Lower leg skin (tissue), 4 donors: ENCODE measurements around the gene FILIP1. TPM values are rescaled to one million over a fixed set of nuclear protein-coding genes. Genes with fewer than 3 reads are reported as not detected.

ENCODE experiments used
- DNase-seq, 2 donors: peaks; one replicate each; pipeline ENCODE4 v3.0.0-alpha.2; 2019; ENCODE audit warnings: low spot score in 2 of 2
- H3K4me3 ChIP-seq: fragments of 200-600 bp; sonication (generic); 2 replicates; pipeline ENCODE4 v1.5.1; 2017; ENCODE audit warnings: mild to moderate bottlenecking, low read depth; ENCODE audit not compliant: poor library complexity, severe bottlenecking
- POLR2A ChIP-seq, 2 donors: fragments of 450-650 bp; IDR thresholded peaks; one replicate each; pipeline ENCODE4 v1.6.1; 2016 to 2017; ENCODE audit warnings: antibody characterized with exemption in 2 of 2, mild to moderate bottlenecking in 1 of 2, moderate library complexity in 1 of 2
- WGBS, 2 donors: methylation state at CpG; one replicate each; pipeline ENCODE4 v1.1.5; 2018; 5-methylcytosine and 5-hydroxymethylcytosine counted together
- intact Hi-C: fragments of 100-400 bp; cut with DNase I; formaldehyde crosslinking; loops from one replicate; pipeline ENCODE4 v1.15.0; 2023; ENCODE audit warnings: low total_unique reads
- total RNA-seq, 4 donors: library from RNA; depleted of rRNA; stranded (reverse); fragments of >200 nt; gene quantifications; one replicate each; pipeline ENCODE4 v1.1.0, GENCODE V29; 2016
- TF ChIP-seq, protein P1 (sequence below), 3 donors: fragments of 450-650 bp; IDR thresholded peaks; one replicate each; pipeline ENCODE4 v1.5.1; 2016; ENCODE audit warnings: antibody characterized with exemption in 3 of 3, mild to moderate bottlenecking in 3 of 3, moderate library complexity in 2 of 3

The FILIP1 gene
- total RNA-seq, 4 donors from 2014 or later: 0.38 to 1.6 (median 0.92) TPM

DNA sequence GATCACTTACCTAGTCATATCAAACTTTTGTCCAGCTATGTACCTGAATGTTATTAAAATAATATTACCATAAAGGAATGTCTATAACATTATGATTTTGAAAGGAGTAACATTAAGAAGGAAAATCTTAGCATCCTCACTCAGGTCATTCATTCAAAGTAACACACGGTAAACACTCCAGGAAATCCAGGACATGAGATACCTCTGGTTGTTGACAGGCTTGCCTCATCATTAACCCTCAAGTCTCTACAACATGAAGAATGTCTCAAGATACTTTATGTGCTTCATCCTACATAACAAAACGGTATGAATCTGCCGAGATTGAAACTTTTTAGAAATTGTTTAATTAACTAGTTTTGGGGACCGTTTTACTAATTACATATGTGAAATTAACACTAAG is 690 bp upstream of the FILIP1 start:
- WGBS, 2 donors: 75 to 78% methylated on average over 4 of the region's 4 CpGs
- TF ChIP-seq POLR2A (IDR thresholded peaks at IDR 0.05): no peak
- DNase-seq: no peak
- no peak overlapping the region for H3K4me3 ChIP-seq
- intact Hi-C loops: no loop called here

- 66 to 72% methylated on average over 3 of the region's 3 CpGs for WGBS, 2 donors
- intact Hi-C loops: no loop called here
- DNase-seq: no peak
- TF ChIP-seq, protein P1, sequence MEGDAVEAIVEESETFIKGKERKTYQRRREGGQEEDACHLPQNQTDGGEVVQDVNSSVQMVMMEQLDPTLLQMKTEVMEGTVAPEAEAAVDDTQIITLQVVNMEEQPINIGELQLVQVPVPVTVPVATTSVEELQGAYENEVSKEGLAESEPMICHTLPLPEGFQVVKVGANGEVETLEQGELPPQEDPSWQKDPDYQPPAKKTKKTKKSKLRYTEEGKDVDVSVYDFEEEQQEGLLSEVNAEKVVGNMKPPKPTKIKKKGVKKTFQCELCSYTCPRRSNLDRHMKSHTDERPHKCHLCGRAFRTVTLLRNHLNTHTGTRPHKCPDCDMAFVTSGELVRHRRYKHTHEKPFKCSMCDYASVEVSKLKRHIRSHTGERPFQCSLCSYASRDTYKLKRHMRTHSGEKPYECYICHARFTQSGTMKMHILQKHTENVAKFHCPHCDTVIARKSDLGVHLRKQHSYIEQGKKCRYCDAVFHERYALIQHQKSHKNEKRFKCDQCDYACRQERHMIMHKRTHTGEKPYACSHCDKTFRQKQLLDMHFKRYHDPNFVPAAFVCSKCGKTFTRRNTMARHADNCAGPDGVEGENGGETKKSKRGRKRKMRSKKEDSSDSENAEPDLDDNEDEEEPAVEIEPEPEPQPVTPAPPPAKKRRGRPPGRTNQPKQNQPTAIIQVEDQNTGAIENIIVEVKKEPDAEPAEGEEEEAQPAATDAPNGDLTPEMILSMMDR (IDR thresholded peaks at IDR 0.05): no peak
- no peak for TF ChIP-seq POLR2A (IDR thresholded peaks at IDR 0.05)
- no peak overlapping the region for H3K4me3 ChIP-seq
Measured at GRCh38 chr6:75492386-75493153, 1.0 kb downstream of the FILIP1 start.

DNA sequence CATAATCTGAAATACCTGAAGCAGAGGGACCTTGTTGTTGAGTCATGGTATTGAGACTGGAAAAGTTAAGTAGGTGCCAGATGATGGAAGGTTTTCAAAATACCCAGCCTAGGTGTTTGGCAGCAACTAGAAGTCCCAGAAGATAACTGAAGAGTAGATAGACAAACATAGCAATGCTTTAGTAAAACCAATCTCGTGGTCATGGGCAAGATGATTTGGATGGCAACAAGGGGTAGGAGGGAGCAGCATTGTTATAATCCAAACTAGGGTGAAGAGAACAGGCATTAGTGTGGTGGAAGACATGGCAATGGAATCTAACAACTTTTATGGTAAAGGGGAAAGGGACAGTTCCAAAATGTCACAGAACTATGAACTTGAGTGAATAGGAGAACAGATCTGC is 2.3 kb downstream of the FILIP1 start:
- WGBS, 2 donors: 77 to 85% methylated on average over 1 of the region's 1 CpG
- intact Hi-C loops: no loop called here
- TF ChIP-seq, protein P1 (IDR thresholded peaks at IDR 0.05): no peak
- no peak for TF ChIP-seq POLR2A (IDR thresholded peaks at IDR 0.05)
- DNase-seq: no peak
- H3K4me3 ChIP-seq: no peak overlapping the region

DNA sequence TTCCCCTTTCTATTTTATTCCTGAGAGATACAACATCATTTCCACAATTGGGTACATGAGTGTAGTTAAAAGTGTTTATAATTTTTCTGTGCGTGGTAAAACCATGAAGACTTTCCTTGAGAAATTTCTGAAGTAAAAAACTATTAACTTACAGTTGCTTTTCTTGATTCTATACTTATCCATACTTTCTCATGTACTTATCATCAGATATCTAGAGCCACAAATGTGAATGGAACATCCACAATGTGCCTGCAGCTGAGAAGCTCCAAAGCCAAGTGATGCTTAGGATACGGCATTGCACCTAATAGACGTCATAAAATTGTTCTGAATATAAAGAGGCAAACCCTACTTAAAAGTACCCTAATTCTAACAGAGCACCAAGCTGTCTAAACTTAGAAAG is 2.9 kb downstream of the FILIP1 start:
- WGBS, 2 donors: 74 to 76% methylated on average over 3 of the region's 3 CpGs
- no peak for TF ChIP-seq POLR2A (IDR thresholded peaks at IDR 0.05)
- TF ChIP-seq, protein P1 (IDR thresholded peaks at IDR 0.05): no peak
- DNase-seq: no peak
- intact Hi-C loops: no loop called here
- H3K4me3 ChIP-seq: no peak overlapping the region

DNA sequence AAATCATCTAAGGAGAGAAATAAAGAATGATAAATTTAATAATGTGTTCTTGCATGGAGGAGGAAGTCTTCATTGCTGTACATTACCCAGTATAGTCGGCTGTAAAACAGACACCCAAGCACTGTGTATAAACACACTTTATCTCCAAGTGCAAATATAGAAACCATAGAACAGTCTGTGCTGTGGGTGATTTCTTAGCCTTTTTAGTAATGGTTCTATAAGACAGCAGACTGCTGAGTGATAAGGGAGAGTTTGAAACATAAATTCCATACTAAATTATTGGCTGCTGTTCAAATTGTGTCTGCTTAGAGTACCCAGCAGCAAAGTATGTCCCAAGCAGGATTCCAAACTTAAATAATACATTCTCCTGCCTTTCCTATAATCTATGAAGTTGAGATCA is 4.6 kb downstream of the FILIP1 start:
- 42 to 47% methylated on average over 1 of the region's 1 CpG for WGBS, 2 donors
- DNase-seq: no peak
- TF ChIP-seq, protein P1 (IDR thresholded peaks at IDR 0.05): no peak
- TF ChIP-seq POLR2A (IDR thresholded peaks at IDR 0.05): no peak
- H3K4me3 ChIP-seq: no peak overlapping the region
- intact Hi-C loops: no loop called here

DNA sequence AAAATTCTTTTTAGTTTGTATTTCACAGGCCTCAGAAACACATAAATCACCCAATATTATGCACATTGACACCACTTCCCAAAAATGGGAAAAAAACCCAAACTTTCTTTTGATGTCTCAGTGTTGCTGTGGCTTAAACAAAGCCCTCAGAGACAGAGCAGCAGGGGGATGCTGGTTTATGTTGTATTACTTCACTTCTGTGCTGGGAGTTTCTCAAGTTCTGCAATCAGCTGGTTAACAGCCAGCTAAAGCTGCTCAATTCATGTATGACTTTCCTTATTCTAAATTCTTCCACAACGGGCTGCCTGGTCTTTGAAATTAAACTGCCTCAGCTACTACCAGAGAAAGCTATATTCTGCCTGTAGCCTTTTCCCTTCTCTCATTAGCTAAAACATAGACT is 5.6 kb downstream of the FILIP1 start:
- no peak for DNase-seq
- intact Hi-C loops: no loop called here
- TF ChIP-seq, protein P1 (IDR thresholded peaks at IDR 0.05): no peak
- TF ChIP-seq POLR2A (IDR thresholded peaks at IDR 0.05): no peak
- WGBS, 2 donors: 14 to 18% methylated on average over 1 of the region's 1 CpG
- H3K4me3 ChIP-seq: no peak overlapping the region
